Right lung (tissue), 5 donors: ENCODE results near the gene NPY. TPM values are rescaled to one million over a fixed set of nuclear protein-coding genes. Genes with fewer than 3 reads are reported as not detected.

Experiments
- DNase-seq, 2 donors: peaks; one replicate each; pipeline ENCODE4 v3.0.0-alpha.2; 2013
- polyA plus RNA-seq, 5 donors: library from polyadenylated mRNA; unstranded; fragments of 120-200 nt; gene quantifications; one replicate each; pipeline versions ENCODE4 v1.2.1 to v1.2.3, GENCODE V29; 2013; ENCODE audit warnings: inconsistent platforms in 1 of 5, low replicate concordance in 1 of 5; ENCODE audit not compliant: insufficient read length in 5 of 5, insufficient read depth in 1 of 5

Gene NPY
- polyA plus RNA-seq, 5 donors = 0.26 to 1.0 (median 0.39) TPM; not detected in 1

- DNase-seq = no peak
These were observed 29.8 kb downstream of the NPY start for GRCh38 chr7:24313777-24314176.

DNA sequence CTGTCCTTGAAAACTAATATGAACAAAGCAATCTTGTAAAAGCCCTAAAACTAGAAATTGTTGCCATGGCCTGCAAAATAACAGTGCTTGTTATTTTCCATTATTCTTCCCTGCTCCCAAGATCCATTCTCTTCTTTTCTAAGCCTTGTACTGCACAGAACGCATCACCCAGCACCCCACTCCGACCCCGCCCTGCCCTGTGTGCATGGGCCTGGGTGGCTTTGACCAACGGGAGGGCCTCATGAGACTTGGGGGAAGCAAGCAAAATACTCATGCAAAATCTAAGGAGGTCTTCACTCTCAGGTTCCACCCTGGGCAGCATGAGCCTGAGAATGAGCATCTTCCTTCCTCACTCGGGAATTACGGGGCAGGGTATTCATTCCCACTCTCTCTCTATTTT lies 32.4 kb downstream of the NPY start:
- no peak for DNase-seq

GRCh38 chr7:24318326-24318725 lies 34.3 kb downstream of the NPY start:
- DNase-seq = no peak

- no peak for DNase-seq
These were observed 35.2 kb downstream of the NPY start for GRCh38 chr7:24319209-24319608.

- DNase-seq = no peak
These were observed 40.0 kb downstream of the NPY start for GRCh38 chr7:24323961-24324480.

- DNase-seq = no peak
These were observed 41.7 kb downstream of the NPY start for GRCh38 chr7:24325708-24326107.

DNA sequence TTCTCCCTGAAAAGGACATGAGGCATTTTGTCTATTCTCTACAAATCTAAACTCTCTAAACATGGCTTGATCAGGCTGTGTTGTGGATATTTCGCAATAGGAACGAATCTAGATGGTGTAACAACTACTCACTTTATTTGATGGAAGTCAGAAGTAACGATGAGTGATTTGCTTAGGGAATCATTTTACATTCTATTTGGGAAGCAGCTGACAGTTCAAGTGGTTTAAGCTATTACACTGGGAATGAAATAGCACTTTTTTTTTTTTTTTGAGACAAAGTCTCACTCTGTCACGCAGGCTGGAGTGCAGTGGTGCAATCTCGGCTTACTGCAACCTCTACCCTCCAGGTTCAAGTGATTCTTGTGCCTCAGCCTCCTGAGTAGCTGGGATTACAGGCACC lies 44.1 kb downstream of the NPY start:
- DNase-seq = no peak

- no peak for DNase-seq
These were observed 44.9 kb downstream of the NPY start for GRCh38 chr7:24328894-24329293.

GRCh38 chr7:24334012-24334411 lies 50.0 kb downstream of the NPY start:
- no peak for DNase-seq

- no peak for DNase-seq
These were observed 50.6 kb downstream of the NPY start for GRCh38 chr7:24334627-24335026.

GRCh38 chr7:24336461-24336860 lies 52.5 kb downstream of the NPY start:
- no peak for DNase-seq

DNA sequence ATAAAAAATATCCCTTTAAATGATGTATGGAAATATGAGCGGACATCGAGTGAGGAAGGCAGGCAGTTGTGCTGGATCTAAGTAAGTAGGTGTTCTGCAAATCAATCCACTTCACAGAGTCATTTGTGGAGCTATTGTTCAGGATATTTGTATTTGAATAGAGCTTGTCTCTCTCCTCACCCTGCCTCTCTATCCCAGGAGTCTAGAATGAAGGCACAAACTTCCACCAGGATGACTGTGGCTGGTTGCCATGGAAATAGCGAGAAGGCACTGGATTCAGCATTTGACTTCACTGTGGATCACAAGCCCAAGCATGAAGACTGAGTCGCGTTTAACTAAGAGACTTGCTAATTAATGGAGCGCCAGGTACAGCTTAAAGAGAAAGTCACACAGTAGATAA lies 53.2 kb downstream of the NPY start:
- DNase-seq = no peak

GRCh38 chr7:24339575-24339974 lies 55.6 kb downstream of the NPY start:
- no peak for DNase-seq

GRCh38 chr7:24340727-24341126 lies 56.7 kb downstream of the NPY start:
- DNase-seq = no peak
